ENCODE data around the gene S100A7.
A peak's percentile ranks its signal among the peaks of the same experiment; 100 is the strongest.
"Not testable (repeated sequence)": the region's sequence is repeated elsewhere in the genome, so short reads cannot be mapped to it uniquely, and the experiment has no call there.

Gene S100A7

GRCh38 chr1:153431002-153431401 is 29.4 kb downstream of the S100A7 start:
- DNase-seq (ENCODE audit: low read depth), result no peak

DNA sequence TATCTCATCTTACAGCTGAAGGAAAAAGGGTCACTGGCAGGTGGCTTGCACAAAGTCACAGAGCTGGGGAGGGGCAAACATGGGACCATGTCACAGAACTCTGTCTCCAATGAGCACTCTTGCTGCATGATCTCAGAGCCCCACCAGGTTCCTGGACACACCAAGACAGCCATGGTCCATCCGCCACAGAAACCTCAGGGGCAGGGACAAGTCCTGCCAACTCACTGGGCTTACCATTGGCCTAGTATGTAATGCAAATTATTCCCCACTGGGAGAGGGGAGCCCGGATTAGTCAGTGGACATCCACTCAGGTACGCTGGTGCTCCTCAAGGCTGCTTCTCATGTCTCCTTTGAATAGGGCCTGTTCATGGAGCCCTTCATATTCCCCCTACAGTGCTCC is 29.9 kb downstream of the S100A7 start:
- no peak for DNase-seq (ENCODE audit: low read depth)

DNA sequence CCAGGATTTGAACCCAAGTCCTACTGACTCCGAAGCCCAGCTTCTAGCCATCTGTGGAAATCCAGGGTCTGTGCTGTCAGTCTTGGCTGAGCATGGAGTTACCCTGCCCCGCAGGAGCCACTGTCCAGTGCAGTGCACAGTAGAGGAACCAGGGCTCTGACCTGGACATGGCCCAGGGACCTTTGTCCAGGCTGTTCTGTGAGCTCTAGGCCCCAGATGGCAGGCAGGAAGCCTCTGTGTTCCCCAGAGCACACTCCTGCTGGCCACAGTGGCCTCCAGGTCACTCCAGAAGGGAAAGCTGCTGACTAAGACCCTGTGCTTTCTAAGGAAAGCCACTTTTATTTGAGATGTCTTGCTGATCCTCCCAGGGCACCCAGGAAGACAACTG is 30.3 kb downstream of the S100A7 start:
- DNase-seq (ENCODE audit: low read depth), result no peak

- no peak for DNase-seq (ENCODE audit: low read depth)
These were observed 30.9 kb downstream of the S100A7 start for GRCh38 chr1:153429266-153430165.

DNA sequence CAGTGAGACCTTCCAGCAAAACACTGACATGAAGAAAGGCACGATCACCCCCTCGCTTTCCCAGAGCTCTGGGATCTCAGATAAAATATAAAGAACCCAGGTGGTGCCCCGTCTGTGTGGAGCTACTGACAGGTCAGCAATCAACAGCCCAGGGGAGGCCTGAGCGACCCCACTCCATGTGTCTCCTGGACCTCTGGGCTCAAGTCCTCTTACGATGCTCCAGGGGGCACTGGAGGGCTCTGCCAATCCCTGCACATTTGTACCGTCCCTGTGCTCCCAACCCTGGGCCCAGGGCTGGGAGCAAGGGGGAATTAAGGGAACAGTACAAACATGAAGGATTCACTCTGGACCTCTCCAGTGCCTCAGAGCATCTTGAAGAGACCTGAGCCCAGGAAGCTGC is 31.7 kb downstream of the S100A7 start:
- DNase-seq (ENCODE audit: low read depth), result no peak

- no peak for DNase-seq (ENCODE audit: low read depth)
These were observed 32.3 kb downstream of the S100A7 start for GRCh38 chr1:153428073-153428638.

- DNase-seq (ENCODE audit: low read depth), result no peak
These were observed 33.6 kb downstream of the S100A7 start for GRCh38 chr1:153426809-153427208.

DNA sequence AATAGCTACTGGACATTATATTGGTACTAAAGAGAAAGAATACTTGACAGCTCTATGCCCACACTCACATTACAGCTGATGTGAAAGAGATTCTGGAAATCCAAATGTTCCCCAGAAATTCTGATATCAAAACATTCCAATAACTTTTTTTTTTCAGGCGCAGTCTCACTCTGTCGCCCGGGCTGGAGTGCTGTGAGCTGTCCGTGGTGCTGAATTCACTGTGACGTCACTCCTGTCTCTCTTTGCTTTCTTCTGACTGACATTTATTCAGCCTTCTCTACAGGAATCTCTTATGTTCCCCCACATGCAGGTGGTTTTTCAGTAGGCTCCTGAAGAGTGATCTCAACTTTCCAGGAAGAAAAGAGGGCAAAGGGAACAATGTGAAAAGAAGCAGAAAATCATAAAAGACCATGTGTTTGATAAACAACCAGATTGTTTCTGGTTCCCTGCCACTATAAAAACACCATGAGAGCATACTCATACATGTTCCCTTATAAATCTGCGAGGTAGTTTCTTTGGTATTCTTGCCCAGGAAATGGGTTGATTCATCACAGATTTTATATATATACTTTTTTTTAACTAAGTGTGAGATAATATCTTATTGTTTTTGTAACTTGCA is 37.9 kb downstream of the S100A7 start:
- DNase-seq (ENCODE audit: low read depth), result peak; percentile 73

- no peak for DNase-seq (ENCODE audit: low read depth)
These were observed 40.1 kb downstream of the S100A7 start for GRCh38 chr1:153420306-153420705.

- not testable (repeated sequence) for DNase-seq (ENCODE audit: low read depth)
These were observed 41.0 kb downstream of the S100A7 start for GRCh38 chr1:153419436-153419793.

GRCh38 chr1:153418758-153419435 is 41.6 kb downstream of the S100A7 start:
- DNase-seq (ENCODE audit: low read depth), result not testable (repeated sequence)

- DNase-seq (ENCODE audit: low read depth), result no peak
These were observed 43.1 kb downstream of the S100A7 start for GRCh38 chr1:153417136-153417888.

DNA sequence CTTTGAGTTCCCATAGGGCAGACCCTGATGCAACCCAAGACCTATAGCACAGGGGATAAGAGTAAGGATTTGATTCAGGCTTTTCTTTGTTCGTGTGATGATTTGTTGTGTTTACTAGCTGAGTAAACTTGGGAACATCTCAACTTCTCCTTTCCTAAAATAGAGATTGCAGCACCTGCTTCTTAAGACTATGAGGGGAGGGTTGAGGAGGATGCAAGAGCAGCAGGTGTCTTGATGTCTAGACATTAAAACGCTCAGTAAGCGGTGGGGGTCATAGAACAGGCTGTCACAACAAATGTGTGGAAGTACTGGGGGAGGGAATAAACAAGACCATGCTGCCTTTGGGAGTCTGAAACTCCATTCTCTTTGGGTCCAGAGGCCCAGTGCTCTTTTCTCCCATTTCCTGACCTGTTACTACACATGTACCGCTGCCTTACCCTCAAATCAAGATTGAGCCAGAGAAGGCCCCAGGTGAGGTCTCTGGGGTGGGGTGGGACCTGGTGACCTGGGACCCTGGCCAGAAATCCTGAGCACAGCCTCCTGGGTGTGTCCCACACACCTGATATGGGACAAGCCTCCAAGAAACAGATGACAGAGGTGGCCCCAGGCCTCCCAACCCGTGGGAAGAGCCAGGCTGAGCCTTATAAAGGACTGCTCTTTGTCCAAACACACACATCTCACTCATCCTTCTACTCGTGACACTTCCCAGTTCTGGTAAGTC is 44.4 kb downstream of the S100A7 start, which contains the start of gene S100A7A:
Gene S100A7A (plus strand): TSS at position 671 of the 721 bp plus-strand sequence. CDS start 1,563 bp downstream, outside the sequence.
- no peak for DNase-seq (ENCODE audit: low read depth)

DNA sequence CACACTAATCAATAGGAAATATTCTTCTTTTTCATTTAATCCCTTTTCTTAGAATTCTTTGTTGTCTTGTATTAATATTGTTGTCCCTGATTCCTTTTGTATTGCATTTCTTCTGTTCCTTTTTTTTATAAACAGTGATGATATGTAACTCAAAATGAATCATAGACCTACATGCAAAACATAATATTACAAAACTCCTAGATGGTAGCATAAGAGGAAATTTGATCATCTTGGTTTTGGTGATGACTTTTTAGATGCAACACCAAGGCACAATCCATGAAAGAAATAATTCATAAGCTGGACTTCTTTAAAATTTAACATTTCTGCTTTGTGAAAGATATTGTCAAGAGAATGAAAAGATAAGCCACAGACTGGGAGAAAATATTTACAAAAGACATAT is 46.5 kb downstream of the S100A7 start:
- DNase-seq (ENCODE audit: low read depth), result not testable (repeated sequence)
